ENCODE results near the gene SUGP1.

SUGP1 gene

GRCh38 chr19:19341026-19341425 is 20.7 kb upstream of the SUGP1 start:
- DNase-seq (ENCODE audit: low read depth) = no peak

GRCh38 chr19:19338082-19338481 is 17.8 kb upstream of the SUGP1 start:
- DNase-seq (ENCODE audit: low read depth) = no peak

GRCh38 chr19:19337120-19337519 is 16.8 kb upstream of the SUGP1 start:
- no peak for DNase-seq (ENCODE audit: low read depth)

- DNase-seq (ENCODE audit: low read depth) = no peak
Measured at GRCh38 chr19:19336597-19336996, 16.3 kb upstream of the SUGP1 start.

DNA sequence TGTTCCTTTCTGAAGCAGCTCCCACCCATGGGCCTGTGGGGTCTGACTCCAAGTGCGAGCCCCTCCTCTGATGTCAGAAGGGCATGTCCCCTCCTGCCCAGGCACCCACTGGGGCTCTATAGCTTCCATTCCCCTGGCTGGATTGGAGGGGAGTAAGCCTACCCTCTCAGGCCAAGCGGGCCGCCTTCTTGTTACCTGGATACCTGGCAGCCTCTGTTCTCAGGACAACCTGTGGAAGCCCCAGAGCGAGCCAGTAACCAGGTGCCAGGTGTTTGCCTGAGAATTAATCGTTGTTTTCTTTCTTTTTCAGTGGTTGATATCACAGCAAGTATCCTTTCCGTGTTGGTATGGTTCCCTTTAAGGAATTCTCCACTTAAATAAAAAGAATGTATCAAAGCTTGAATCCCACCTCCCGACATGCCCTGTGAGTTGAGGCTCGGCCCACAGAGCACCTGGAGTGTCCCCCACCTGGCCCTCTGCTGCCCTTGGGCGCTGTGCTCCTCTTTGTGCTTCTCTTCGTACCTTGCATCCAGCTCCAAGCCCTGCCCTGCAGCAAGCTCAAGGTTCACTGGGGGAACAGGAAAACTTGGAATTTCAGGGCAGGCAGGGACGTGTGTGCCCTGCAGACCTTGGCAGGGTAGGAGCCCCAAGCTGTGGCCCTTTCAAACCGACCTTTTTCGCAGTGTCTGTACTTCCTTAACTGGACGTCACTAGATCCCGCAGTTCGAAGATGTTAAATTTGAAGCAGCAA is 15.3 kb upstream of the SUGP1 start:
- no peak for DNase-seq (ENCODE audit: low read depth)

GRCh38 chr19:19334989-19335344 is 14.7 kb upstream of the SUGP1 start:
- no peak for DNase-seq (ENCODE audit: low read depth)

DNA sequence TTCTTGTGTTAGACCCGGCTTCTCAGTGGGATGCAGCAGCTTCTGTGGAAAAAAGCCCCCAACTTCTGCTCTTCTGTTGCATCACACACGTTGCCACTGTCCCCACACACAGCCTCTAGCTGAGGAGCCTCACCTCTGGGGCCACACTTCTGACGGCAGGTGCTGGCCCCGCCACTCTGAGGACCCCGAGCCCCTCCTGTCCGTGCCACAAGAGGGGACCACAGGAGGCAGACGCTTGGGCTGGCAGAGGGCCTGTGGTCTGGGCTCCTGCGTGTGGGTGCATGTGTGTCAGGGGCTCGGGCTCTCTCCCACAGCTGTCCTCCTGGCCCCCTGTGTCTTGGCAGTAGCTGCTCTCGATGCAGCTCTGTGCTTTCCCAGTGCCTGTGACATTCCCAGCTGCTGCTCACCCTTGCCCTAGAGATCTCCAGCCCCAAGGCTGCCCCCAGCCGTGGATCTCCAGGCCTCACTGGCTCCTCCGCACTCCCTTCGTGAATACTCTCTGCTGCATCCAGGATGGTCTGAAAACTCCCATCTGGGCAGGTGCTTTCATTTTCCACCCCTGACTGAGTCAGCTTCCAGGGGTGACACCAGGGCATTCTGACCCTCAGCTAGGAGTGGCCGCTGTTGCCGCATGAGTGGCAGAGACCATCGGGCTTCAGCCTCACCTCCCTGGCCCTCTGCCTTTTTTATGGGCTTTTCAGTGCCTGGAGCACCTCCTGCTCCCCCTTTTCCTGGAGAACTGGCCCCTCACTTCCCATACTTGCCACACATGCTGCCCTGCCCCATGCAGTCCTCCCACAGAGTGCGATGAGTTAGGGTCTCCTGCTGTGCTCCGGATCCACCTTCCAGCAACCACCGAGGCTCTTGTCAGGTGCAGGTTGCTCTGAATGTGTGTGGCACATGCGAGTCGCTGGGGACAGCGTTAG is 14.0 kb upstream of the SUGP1 start:
- no peak for DNase-seq (ENCODE audit: low read depth)

- DNase-seq (ENCODE audit: low read depth) = no peak
Measured at GRCh38 chr19:19329126-19329525, 8.8 kb upstream of the SUGP1 start.

DNA sequence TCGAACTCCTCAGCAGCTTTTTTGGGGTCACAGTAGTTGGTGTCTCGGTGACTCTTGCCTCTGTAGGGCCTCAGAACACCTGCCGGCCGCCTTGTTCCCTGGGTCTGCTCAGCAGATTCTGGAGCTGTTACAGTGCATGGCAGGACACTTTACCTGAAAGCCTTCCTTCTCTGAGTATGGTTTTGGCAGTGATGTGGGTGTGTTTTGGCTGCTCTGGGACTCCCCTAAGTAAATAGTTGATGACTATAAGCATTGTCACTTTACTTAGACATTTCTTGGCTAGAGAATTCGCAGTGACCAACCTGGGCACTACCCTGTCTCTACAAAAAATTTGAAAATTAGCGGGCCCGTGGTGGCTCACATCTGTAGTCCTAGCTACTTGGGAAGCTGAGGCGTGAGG is 7.4 kb upstream of the SUGP1 start:
- no peak for DNase-seq (ENCODE audit: low read depth)

DNA sequence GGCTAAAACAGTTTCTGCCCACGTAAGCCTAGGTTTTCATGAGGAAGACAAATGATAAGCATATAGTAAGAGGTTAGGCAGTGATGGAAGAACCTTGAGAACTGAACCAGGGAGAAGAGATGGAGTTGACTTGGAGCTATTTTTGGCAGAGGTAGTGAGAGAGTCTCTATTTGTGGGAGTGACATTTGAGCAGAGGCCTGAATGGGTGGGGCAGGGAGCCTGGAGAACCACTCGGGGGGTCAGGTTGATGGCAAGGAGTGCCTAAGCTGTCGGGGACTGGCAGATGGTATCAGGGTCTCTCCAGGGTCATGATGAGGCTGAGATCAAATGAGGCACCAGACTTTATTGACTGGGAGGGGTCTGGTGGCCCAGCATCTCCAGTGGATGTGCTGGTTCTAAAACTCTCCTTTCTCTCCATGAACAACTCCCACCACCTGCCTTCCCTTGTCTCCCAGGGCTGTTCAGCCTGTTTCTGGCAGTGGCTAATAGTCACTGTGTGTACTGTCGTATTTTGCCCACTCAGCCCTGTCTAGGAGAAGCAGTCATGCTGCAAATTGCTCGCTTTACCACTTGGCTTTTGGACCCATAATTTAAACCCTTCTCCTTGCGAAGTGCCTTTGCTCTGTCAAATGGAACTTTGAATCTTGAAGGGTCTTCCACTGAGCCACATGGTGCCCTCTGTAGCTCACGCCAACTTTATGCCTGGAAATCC is 3.9 kb upstream of the SUGP1 start:
- no peak for DNase-seq (ENCODE audit: low read depth)

DNA sequence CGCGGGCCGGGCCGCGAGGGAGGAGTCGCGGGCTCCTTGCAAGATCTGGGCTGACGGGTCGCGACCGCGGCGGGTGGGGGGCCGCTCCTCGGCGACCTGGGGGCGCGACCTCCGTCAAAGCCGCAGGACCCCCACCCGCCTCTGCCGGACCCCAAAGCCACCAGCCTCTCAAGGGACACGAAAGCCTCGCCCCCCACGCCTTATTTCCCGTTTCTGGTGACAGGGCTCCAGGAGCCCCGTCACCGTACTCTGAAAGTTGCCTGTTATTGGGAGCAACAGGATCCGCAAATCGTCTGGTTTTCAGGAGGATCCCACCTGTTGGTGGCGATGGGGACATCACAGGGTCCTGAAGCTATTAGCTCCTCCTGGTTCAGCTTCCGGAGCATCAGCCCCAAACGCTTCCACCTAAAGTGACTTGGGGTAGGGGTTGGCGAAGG is 850 bp upstream of the SUGP1 start:
- no peak for DNase-seq (ENCODE audit: low read depth)

GRCh38 chr19:19319732-19320360 is 463 bp downstream of the SUGP1 start:
- DNase-seq (ENCODE audit: low read depth) = no peak

DNA sequence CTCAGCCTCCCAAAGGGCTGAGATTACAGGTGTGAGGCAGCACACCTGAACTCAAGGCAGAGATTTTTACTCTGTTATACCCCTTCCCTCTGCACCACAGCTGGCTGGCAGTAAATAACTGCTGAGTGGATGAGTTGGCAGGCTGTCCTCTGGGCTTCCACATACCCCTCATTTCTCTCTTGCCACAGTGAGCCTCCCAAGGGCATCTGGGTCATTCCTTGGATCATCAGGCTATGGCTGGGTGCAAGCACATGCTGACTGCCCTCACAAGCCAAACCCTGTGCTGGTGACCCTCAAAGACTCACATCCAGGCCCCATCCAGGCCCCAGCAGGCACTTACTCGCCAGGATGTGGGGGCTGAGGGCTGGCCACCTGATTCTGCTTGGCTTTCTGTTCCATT is 4.2 kb downstream of the SUGP1 start:
- no peak for DNase-seq (ENCODE audit: low read depth)

DNA sequence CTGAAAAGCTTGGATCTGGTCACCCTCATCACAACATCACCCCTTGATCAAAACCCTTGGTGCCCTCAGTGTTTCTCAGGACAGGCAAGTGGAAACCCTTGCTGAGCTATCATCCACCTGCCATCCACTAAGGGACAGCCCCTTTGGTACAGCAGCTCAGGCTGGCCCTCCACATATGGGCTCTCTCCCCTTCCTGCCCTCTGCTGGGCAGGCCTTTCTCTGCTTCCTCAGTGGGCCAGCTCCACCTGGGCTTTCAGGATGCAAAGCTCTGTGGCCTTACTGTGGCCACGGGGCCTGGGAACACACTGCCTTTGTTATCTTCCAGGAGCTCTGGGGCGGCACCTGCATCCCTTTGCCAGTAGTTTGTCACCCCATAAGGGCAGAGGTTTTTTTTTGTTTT is 4.9 kb downstream of the SUGP1 start:
- DNase-seq (ENCODE audit: low read depth) = no peak

GRCh38 chr19:19308373-19308772 is 11.9 kb downstream of the SUGP1 start:
- no peak for DNase-seq (ENCODE audit: low read depth)

- no peak for DNase-seq (ENCODE audit: low read depth)
Measured at GRCh38 chr19:19306191-19306590, 14.1 kb downstream of the SUGP1 start.

DNA sequence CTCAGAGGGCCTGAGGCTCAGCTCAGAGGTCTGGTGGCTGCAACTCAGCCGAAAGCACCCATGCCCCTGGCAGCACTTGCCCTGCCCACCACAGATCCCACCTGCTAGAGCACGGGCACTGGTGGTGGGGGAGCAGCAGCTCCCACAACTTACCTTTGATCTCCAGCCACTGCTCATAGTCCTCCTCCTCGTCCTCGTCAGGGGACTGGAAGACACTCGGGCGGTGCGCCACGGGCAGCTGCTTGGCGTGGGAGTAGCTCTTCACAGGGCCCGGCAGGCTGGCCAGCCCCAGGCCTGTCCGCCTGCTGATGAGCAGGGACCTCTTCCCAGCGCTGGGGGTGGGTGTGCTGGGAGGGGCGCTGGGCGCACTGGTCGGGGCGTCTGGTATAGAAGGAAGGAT is 14.6 kb downstream of the SUGP1 start:
- no peak for DNase-seq (ENCODE audit: low read depth)

DNA sequence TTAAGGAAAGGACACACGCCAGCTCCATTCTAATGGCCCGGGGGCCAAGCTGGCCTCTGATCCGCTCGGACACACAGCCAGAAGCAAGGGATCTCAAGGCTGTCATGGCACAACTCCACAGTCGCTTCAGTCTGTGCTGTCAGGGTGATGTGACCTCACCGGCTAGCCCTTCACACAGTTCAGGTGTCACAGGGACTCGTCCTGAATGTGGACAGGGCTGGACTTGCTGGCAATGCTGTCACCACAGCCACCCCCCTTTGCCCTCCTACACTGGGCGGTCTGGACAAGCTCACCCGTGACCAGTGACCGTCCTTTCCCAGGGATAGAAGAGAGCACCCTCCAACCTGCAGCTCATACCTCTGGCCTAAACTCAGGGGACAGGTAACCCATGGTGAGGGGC is 15.2 kb downstream of the SUGP1 start:
- no peak for DNase-seq (ENCODE audit: low read depth)

GRCh38 chr19:19304186-19304965 is 15.9 kb downstream of the SUGP1 start:
- DNase-seq (ENCODE audit: low read depth) = no peak

- no peak for DNase-seq (ENCODE audit: low read depth)
Measured at GRCh38 chr19:19303411-19303810, 16.9 kb downstream of the SUGP1 start.

GRCh38 chr19:19300613-19301012 is 19.7 kb downstream of the SUGP1 start:
- no peak for DNase-seq (ENCODE audit: low read depth)

All from activated T-helper 1 cell treated with Interleukin-2 at 50 U/mL for 16 hours (primary cell).